Naive B cell (primary cell): ENCODE results near the gene CTNNBIP1. TPM values are rescaled to one million over a fixed set of nuclear protein-coding genes. Genes with fewer than 3 reads are reported as not detected.
"Not testable (repeated sequence)": the region's sequence is repeated elsewhere in the genome, so short reads cannot be mapped to it uniquely, and the experiment has no call there.

ENCODE experiments used
- ATAC-seq, 2 donors: fragments of 150-1000 bp; cut with Tn5 transposase; 2 replicates each; pipeline ENCODE4 v1.10.0; 2021; ENCODE audit warnings: low read depth in 2 of 2, mild to moderate bottlenecking in 2 of 2, moderate library complexity in 2 of 2
- DNase-seq: peaks from one replicate; pipeline ENCODE4 v3.0.0; 2022
- H3K27ac Mint-ChIP-seq, 6 donors: one replicate each; pipeline ENCODE4 v1.8.0; 2020 to 2022; ENCODE audit warnings: mild to moderate bottlenecking in 6 of 6, mixed read lengths in 6 of 6, moderate library complexity in 5 of 6, inconsistent platforms in 2 of 6
- H3K27me3 Mint-ChIP-seq, 3 donors: one replicate each; pipeline ENCODE4 v1.8.0; 2021 to 2022; ENCODE audit warnings: mixed read lengths in 3 of 3, mild to moderate bottlenecking in 1 of 3
- H3K36me3 Mint-ChIP-seq, 2 donors: one replicate each; pipeline ENCODE4 v1.8.0; 2020 to 2022; ENCODE audit warnings: mixed read lengths in 2 of 2, inconsistent platforms in 1 of 2, mild to moderate bottlenecking in 1 of 2
- H3K4me1 Mint-ChIP-seq, 3 donors: one replicate each; pipeline ENCODE4 v1.8.0; 2020 to 2022; ENCODE audit warnings: mixed read lengths in 3 of 3, inconsistent platforms in 1 of 3, mild to moderate bottlenecking in 1 of 3, moderate library complexity in 1 of 3
- H3K4me3 Mint-ChIP-seq, 8 donors: one replicate each; pipeline ENCODE4 v1.8.0; 2020 to 2022; ENCODE audit warnings: mild to moderate bottlenecking in 8 of 8, mixed read lengths in 8 of 8, moderate library complexity in 8 of 8, inconsistent platforms in 2 of 8
- H3K9me3 Mint-ChIP-seq, 7 donors: one replicate each; pipeline ENCODE4 v1.8.0; 2020 to 2022; ENCODE audit warnings: mixed read lengths in 7 of 7, mild to moderate bottlenecking in 5 of 7, inconsistent platforms in 2 of 7, moderate library complexity in 1 of 7
- polyA plus RNA-seq, 6 donors: library from polyadenylated mRNA; unstranded; fragments of 300-500 nt; fragmentation: Illumina TruSeq; gene quantifications; one replicate each; pipeline ENCODE4 v1.2.3, GENCODE V29; 2021; ENCODE audit warnings: low read depth in 6 of 6

Gene CTNNBIP1, protein sequence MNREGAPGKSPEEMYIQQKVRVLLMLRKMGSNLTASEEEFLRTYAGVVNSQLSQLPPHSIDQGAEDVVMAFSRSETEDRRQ
- polyA plus RNA-seq: 10 to 100 TPM in 2 of 6 donors, 1 to 10 TPM in 4; 7.4 to 13.4 (median 8.6) TPM

DNA sequence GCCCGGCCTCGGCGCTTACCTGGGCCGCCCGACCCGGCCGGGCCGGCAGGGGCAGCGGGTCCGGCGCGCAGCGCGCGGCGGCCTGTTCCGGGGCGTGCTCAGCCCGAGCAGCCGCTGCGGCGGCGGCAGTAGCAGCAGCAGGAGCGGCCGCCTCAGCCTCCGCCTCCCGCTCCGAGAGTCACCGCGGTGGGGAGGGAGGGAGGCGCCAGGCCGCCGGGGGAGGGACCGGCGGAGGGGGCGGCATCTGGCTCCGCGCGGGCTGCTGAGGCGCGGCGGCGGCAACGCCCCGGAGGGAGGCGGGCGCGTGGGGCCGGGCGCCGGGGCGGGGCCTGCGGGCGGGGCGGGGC lies at the start of gene CTNNBIP1:
Gene CTNNBIP1 (minus strand): TSS at position 194 of the 347 bp plus-strand sequence. CDS start 38,205 bp downstream, outside the sequence.
- peak; percentile 72 to 74 for ATAC-seq
- Mint-ChIP-seq H3K9me3 (no peaks in the 10 kb centered on the region), H3K27me3 (no peaks in the 10 kb centered on the region), H3K4me3 (peak within 1 kb of the TSS; percentile 92 to 99 (median 98)), H3K27ac (peak within 1 kb of the TSS; percentile 87 to 100 (median 98)), H3K4me1 (peaks cover 28 to 36% (median 29%) of the 10 kb centered on the region in 3 donors), H3K36me3 (no peaks in the 10 kb centered on the region)
- no peak for DNase-seq

DNA sequence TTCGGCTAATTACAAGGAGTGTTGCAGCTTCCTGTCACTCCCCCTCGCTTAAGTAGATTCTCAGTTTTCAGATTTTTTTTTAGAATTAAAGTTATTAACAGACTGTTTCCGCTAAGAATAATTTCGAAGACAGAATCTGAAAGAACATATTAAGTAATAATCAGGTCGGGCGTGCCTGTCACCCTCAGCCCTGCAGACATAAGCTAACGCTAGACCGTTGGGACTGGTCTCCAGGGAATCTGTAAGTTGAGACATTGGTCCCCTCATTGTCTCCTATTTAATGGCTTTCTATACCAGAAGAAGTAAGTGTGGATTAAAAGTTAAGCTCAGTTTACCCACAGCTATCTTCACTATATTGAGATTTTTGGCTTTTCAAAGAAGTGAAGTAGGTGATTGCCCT lies 47.7 kb upstream of the CTNNBIP1 start:
- Mint-ChIP-seq H3K9me3 (no peaks in the 10 kb centered on the region), H3K4me1 (peaks cover 7 to 18% (median 9%) of the 10 kb centered on the region in 3 donors), H3K27me3 (no peaks in the 10 kb centered on the region), H3K27ac (no peak overlapping the region), H3K4me3 (no peak overlapping the region), H3K36me3 (no peaks in the 10 kb centered on the region)
- ATAC-seq (no peak), DNase-seq (no peak)

DNA sequence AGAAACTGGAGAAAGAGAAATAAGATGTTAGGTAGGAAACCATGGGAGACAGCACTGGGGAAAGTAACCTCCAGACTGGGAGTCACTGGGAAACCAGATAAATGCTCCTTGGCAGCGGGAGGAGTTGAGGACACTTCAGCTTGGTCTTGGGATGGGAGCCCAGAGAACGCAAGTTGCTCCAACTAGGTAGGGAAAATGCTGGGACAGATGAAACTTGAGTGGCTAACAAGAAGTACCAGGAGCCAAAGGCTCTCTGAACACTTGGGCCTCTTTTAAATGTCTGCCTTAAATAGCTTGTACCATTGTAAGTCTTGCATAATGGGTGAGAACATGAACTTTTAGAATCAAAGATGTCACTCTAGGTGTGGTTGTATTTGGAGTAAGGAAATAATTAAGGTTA lies 36.2 kb upstream of the CTNNBIP1 start:
- Mint-ChIP-seq H3K27ac (peak overlapping the region in 2 of 6 donors; percentile 5 to 20), H3K4me3 (peak overlapping the region in 2 of 8 donors; percentile 62 to 82), H3K36me3 (no peaks in the 10 kb centered on the region), H3K27me3 (no peaks in the 10 kb centered on the region), H3K4me1 (peaks cover 27 to 74% (median 40%) of the 10 kb centered on the region in 3 donors), H3K9me3 (no peaks in the 10 kb centered on the region)
- ATAC-seq: no peak
- DNase-seq: no peak

DNA sequence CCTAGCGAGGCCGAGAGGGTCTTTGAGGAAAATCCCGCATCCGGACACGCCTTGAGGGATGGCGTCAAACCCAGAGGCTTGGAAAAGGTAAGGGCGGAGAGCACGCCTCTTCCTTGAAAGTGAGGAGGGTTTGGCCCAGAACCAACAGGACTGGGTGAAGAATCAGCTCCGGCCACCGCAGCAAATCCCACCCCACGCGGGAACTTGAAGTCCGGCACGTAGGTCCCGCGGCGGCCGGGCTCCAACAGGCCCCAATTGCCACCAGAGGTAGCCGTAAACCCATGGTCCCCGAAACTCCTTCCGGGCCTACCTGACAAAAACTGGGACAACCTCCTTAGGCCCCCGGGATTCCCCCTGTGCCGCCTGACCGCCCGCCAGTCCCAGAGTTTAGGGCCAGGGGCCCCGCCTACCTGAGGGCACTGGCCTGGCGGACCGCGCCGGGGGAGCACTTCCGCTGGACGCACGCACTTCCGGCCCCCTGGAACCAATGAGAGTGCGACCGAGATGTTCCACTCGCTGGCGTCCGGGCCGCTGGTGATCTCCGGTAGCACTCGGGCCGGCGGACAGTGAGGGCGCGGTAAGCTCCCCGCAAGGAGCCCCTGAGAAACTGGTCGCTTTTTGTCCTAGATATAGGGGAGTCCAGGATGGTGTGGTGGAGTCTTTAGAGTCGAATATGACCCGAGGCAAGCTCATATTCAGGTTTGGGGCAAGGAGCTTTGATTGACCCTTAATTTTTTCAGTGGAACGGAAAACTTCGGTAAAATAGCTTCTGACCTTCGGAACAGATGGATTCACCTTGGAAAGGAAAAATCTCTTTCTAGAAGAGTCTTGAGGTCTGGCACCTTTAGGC lies 33.1 kb upstream of the CTNNBIP1 start, which contains the start of the genes LZIC and NMNAT1:
Gene LZIC (minus strand): TSS at position 453 of the 850 bp plus-strand sequence. CDS start 6,772 bp downstream, outside the sequence.
Gene NMNAT1 (plus strand): TSS at position 537 of the 850 bp plus-strand sequence. CDS start 28,599 bp downstream, outside the sequence.
- peak; percentile 95 to 96 for ATAC-seq
- Mint-ChIP-seq H3K36me3 (no peaks in the 10 kb centered on the region), H3K27me3 (no peaks in the 10 kb centered on the region), H3K4me3 (peak within 1 kb of the TSS; percentile 93 to 99 (median 98)), H3K9me3 (no peaks in the 10 kb centered on the region), H3K4me1 (peaks cover 15 to 70% (median 27%) of the 10 kb centered on the region in 3 donors), H3K27ac (peak within 1 kb of the TSS; percentile 95 to 99 (median 98))
- peak; percentile 93 for DNase-seq

DNA sequence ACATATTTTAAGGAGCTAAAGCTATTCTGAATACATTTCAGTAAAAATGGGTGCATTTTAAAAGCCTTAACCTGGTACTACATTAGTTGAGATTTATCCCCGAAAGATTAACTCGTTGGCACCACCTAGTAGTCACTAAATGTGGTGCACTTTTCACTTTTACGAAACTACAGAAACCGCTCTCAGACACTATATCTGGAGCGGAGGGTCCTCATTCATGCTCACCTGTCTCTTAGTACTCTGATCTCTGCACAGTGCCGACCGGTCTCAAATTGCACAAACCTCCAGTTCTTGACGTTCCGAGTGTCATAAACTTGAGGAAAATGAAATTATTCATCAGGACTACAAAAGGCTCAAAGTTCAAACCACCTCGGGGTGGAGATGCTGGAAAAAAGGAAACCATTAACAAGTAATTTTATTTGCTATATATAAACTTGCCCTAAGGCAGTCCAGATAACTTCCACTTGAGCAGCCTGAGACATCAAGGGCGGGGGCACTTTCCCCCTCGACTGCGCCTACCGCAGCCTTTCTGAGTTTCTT lies 32.4 kb upstream of the CTNNBIP1 start:
- ATAC-seq (peak; percentile 34 to 43), DNase-seq (peak; percentile 42)
- Mint-ChIP-seq H3K36me3 (no peaks in the 10 kb centered on the region), H3K4me3 (peak overlapping the region; percentile 93 to 99 (median 98)), H3K27ac (peak overlapping the region; percentile 95 to 99 (median 98)), H3K27me3 (no peaks in the 10 kb centered on the region), H3K9me3 (no peaks in the 10 kb centered on the region), H3K4me1 (peaks cover 10 to 67% (median 27%) of the 10 kb centered on the region in 3 donors)

DNA sequence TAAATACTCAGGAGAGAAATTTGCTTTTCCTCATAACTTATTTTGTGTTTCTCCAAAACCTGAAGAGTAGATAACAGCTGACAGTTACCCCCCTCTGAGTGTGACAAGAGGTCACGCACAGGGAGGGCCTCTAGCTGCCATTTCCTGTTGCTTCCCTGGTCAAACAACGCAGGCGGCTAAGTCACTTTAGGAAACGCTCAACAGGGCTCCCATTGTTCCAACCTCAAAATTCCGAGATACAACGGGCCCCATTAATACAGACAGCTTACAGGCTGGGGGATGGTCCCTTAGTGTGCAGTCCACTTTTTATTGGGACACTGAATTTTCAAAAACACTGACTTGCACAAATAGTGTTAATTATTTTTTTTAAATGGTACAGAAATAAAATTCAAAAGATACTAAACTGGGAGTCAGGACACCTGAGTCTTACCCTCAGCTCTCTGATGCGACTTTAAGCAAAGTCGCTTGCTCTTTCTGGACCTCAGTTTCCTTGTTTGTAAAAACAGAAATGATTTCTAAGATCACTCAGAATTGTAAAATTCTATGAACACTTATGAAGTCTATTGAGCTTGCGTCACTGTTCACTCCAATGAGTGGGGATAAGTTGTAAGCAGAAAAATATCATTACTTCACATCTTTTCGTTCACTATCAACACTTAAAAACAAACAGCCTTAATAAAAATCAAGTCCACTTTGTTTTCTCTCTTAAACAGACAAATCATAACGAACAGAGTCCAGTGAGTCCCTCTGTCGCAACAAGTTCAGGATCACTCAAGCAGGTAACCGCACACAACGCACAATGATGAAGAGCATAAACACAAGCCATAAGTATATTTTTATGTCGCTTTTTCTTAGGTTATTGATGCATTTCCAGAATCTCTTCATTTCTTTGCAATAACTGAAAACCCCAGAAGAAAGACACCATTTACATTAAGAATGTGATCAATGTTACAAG lies 19.6 kb upstream of the CTNNBIP1 start:
- Mint-ChIP-seq H3K9me3 (no peaks in the 10 kb centered on the region), H3K27ac (peak overlapping the region in 2 of 6 donors; percentile 20 to 56), H3K36me3 (peaks cover 0 to 13% of the 10 kb centered on the region in 2 donors), H3K4me1 (peaks cover 0 to 16% (median 0%) of the 10 kb centered on the region in 3 donors), H3K4me3 (no peak overlapping the region), H3K27me3 (no peaks in the 10 kb centered on the region)
- ATAC-seq: no peak
- no peak for DNase-seq

DNA sequence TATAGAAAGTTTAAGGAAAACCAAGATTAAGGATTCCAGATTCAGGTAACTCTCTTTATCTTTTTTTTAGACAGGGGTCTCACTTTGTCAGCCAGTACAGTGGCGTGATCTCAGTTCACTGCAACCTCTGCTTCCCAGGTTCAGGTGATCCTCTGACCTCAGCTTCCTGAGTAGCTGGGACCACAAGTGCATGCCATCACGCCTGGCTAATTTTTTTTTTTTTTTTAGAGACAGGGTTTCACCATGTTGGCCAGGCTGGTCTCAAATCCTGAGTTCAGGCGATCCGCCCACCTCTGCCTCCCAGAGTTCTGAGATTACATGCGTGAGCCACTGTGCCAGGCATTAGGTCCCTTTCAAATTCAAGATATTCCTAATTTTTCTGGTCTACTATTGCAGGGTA lies 17.2 kb upstream of the CTNNBIP1 start:
- H3K9me3 Mint-ChIP-seq: no peaks in the 10 kb centered on the region
- H3K4me3 Mint-ChIP-seq: peak overlapping the region in 1 of 8 donors; percentile 68
- peaks cover 0 to 5% of the 10 kb centered on the region in 2 donors for H3K36me3 Mint-ChIP-seq
- H3K4me1 Mint-ChIP-seq: peaks cover 0 to 16% (median 0%) of the 10 kb centered on the region in 3 donors
- H3K27ac Mint-ChIP-seq: peak overlapping the region in 3 of 6 donors; percentile 11 to 70 (median 34)
- no peak for DNase-seq
- ATAC-seq: no peak
- no peaks in the 10 kb centered on the region for H3K27me3 Mint-ChIP-seq

DNA sequence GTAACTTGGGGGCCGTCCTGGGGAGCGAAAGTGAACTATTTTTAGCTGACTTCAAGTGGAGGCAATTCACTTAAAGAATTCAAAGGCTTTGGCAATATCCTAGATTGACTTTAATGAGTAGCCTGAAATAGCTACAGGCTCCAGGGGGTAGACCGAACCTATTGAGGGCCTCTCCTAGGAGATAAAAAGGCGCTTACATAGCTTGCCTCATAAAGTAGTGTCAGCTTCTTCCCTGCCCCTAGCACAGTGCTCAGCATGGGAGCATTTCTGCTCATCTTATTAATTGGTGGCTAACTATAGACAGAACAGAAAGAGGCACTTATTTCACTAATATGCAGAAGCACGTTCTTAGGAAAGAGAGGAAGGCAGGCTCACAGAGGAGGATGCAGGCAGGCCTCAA lies 12.3 kb upstream of the CTNNBIP1 start:
- DNase-seq (no peak), ATAC-seq (no peak)
- no peaks in the 10 kb centered on the region for H3K27me3 Mint-ChIP-seq
- no peaks in the 10 kb centered on the region for H3K36me3 Mint-ChIP-seq
- H3K27ac Mint-ChIP-seq: peak overlapping the region in 2 of 6 donors; percentile 15 to 32
- H3K4me1 Mint-ChIP-seq: peaks cover 0 to 10% (median 3%) of the 10 kb centered on the region in 3 donors
- no peak overlapping the region for H3K4me3 Mint-ChIP-seq
- no peaks in the 10 kb centered on the region for H3K9me3 Mint-ChIP-seq

DNA sequence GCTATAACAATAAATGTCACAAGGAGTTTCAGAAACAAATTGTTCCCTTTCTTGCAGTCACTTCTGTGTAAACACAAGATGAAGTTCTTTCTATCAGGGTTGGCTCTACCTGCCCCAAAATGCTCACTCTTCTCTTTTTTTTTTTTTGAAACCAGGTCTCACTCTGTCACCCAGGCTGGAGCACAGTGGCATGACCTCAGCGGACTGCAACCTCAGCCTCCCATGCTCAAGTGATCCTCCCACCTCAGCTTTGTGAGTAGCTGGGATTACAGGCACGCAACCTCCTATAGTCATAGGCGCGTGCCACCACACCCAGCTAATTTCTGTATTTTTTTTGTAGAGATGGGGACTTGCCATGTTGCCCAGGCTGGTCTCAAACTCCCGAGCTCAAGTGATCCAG lies 10.5 kb upstream of the CTNNBIP1 start:
- Mint-ChIP-seq H3K4me1 (peaks cover 0 to 3% (median 0%) of the 10 kb centered on the region in 3 donors), H3K27me3 (no peaks in the 10 kb centered on the region), H3K36me3 (no peaks in the 10 kb centered on the region), H3K9me3 (no peaks in the 10 kb centered on the region), H3K27ac (peak overlapping the region in 1 of 6 donors; percentile 72), H3K4me3 (no peak overlapping the region)
- DNase-seq (no peak), ATAC-seq (no peak)

DNA sequence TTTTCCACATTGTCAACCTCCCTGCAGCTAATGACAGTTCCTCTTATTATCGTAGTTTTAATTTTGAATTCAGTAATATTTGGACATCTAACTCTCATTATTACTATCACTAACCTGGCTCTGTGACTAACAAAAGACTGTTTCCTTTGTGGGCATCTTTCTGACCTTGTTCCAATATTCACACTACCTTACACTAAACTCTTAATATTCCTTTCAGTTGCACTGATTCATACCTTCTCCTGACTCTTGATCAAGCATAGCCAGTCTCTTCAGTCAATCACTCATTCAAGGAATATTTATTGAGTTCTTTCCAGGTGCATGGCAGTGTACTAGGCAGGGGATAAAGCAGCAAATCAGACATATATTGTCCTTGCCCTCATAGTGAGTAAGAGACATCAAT lies 7.8 kb upstream of the CTNNBIP1 start:
- Mint-ChIP-seq H3K9me3 (no peaks in the 10 kb centered on the region), H3K4me1 (peaks cover 0 to 3% (median 0%) of the 10 kb centered on the region in 3 donors), H3K36me3 (no peaks in the 10 kb centered on the region), H3K27me3 (no peaks in the 10 kb centered on the region), H3K27ac (no peak overlapping the region), H3K4me3 (no peak overlapping the region)
- no peak for ATAC-seq
- no peak for DNase-seq

DNA sequence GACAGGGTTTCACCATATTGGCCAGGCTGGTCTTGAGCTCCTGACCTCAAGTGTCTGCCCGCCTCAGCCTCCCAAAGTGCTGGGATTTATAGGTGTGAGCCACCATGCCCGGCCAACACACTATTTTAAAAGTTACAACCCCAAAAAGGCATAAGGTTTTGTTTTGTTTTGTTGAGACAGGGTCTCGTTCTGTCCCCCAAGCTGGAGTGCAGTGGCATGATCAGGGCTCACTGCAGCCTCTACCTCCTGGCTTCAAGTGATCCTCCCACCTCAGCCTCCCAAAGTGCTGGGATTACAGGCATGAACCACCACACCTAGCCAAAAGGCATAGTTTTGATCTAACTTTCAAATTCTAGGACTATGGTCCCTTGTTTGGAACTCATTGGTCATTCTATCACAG lies 7.4 kb upstream of the CTNNBIP1 start:
- H3K36me3 Mint-ChIP-seq, H3K27me3 Mint-ChIP-seq, H3K4me3 Mint-ChIP-seq, DNase-seq, ATAC-seq, H3K4me1 Mint-ChIP-seq, H3K27ac Mint-ChIP-seq, H3K9me3 Mint-ChIP-seq: not testable (repeated sequence)

DNA sequence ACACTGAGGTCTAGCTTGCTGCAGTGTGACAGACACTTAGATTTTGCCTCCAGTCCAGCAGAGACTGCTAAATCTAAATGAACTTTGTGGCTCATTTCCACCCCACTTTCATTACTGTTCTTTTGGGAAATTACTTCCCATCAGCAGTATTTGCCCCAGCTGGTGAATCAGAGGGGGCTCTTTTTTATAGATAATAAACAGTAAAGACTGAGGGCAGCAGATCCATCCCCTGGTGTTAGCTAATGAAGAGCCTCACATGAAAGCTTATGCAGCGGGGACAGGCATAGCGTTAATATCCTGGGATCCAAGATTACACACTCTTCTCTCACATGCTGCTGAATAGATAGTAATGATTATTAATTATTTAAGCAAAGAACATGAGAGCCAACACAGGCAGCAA lies 6.4 kb upstream of the CTNNBIP1 start:
- DNase-seq (no peak), ATAC-seq (no peak)
- Mint-ChIP-seq H3K27me3 (no peaks in the 10 kb centered on the region), H3K4me3 (no peak overlapping the region), H3K36me3 (no peaks in the 10 kb centered on the region), H3K27ac (no peak overlapping the region), H3K9me3 (no peaks in the 10 kb centered on the region), H3K4me1 (peaks cover 6 to 13% (median 9%) of the 10 kb centered on the region in 3 donors)

DNA sequence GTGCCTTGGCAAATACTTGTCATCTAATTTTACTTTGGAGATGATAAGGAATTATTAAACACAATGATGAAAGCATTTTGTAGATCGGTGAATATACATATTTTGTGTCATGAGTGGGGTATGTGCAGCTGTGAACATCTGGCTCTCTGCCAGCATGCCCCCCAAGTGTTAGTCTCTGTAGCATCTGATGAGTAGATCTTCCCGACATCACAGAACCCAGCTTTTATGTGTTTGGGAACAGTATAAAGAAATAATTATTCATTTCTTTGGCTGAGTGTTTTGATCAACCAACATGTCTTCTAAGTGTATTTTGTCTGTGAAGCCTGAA lies 4.5 kb upstream of the CTNNBIP1 start:
- DNase-seq (no peak), ATAC-seq (no peak)
- Mint-ChIP-seq H3K27ac (no peak overlapping the region), H3K4me3 (no peak overlapping the region), H3K4me1 (peaks cover 17 to 20% (median 17%) of the 10 kb centered on the region in 3 donors), H3K9me3 (no peaks in the 10 kb centered on the region), H3K27me3 (no peaks in the 10 kb centered on the region), H3K36me3 (no peaks in the 10 kb centered on the region)
